ENCODE measurements around the gene RNLS. TPM values are rescaled to one million over a fixed set of nuclear protein-coding genes. Genes with fewer than 3 reads are reported as not detected.

Gene RNLS
- total RNA-seq, 1 experiment from 2014 or later: not detected

DNA sequence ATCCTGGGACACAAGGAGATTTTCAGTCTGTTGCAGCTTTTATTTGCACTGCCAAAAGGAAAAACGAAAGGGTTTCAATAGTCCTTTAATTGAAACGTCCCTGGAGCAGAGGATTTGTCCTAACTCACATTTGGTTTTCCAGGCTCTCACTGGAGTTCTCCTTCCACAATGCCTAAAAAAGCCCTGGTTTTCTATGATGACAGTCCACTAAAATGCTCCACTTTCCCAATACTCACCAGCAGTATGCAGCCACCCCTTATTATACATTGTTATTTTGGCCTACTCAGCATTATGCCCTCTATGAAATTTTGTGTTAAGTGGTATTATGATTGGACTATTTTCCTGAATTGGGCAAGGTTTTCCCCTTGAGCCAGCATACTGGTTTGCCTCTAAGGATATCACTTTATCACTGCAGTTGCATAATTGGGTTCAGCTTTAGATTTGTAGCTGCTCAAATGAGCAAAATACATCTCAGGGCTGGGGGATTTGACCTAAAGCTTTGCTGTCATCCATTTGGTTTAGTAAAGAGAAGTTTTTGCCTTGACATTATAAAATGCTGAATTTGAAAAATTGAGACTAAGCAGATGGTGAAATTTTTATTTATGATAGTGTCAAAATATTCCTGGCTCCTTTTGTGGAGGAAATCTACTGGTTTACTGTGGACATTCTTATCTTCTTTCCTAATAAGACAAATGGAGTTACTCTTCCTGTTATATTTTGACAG, 239.2 kb downstream of the RNLS start (continued):
- TF ChIP-seq POLR2AphosphoS5 (IDR thresholded peaks at IDR 0.05; ENCODE audit: low read depth, low read length) (no peak), EZH2 (IDR thresholded peaks at IDR 0.05) (no peak), EZH2phosphoT487 (IDR thresholded peaks at IDR 0.05; ENCODE audit: borderline replicate concordance) (no peak), CEBPB (IDR thresholded peaks at IDR 0.05; ENCODE audit: low read depth) (no peak), ELF1 (IDR thresholded peaks at IDR 0.05; ENCODE audit: borderline replicate concordance, low read depth) (no peak), ZFX (IDR thresholded peaks at IDR 0.05) (no peak), RAD21 (IDR thresholded peaks at IDR 0.05; ENCODE audit: low read depth) (no peak), SRF (IDR thresholded peaks at IDR 0.05; ENCODE audit: low read depth) (no peak), TCF7L2 (IDR thresholded peaks at IDR 0.05; ENCODE audit: borderline replicate concordance, extremely low read depth, insufficient read depth, insufficient read length) (no peak)

DNA sequence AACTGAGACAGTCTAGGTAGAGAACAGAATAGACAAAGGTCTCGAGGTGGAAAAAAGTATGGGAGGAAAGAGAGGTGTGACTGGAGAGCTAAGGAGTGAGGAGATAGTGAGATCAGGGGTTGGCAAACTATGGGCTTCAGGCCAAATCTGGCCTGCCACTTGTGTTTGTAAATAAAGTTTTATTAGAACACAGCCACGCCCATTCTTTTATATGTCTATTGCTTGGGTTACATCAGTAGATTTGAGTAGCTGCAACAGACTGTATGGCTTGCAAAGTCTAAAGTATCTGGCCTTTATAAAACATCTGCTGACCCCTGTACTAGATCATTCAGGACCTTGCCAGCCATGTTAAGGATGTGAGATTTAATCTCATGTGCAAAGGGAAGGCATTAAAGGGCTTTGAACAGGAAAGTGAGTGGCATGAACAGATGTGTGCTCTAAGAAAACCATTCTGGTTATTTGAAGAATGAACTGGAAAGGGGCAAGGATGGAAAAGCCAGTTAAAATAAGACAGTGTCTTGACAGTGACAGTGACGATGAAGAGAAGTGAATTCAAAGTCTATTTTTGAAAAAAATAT, 240.3 kb downstream of the RNLS start:
- Histone ChIP-seq H3K9ac (ENCODE audit: low read length) (no peak overlapping the region), H4K20me1 (ENCODE audit: insufficient read depth) (no peaks in the 10 kb centered on the region), H2AFZ (ENCODE audit: low read depth, low read length, poor library complexity, severe bottlenecking) (no peak overlapping the region), H3K9me3 (ENCODE audit: control insufficient read depth in 1 of 2, insufficient read depth in 1 of 2, low read depth in 1 of 2, low read length in 2 of 2) (no peaks in the 10 kb centered on the region), H3K36me3 (ENCODE audit: control insufficient read depth in 1 of 2, insufficient read depth in 2 of 2, low read length in 2 of 2) (no peaks in the 10 kb centered on the region), H3K9me2 (ENCODE audit: insufficient read depth) (no peaks in the 10 kb centered on the region), H3K4me2 (ENCODE audit: low read length) (no peak overlapping the region), H3K27ac (ENCODE audit: low read depth, low read length) (no peak overlapping the region), H3K27me3 (ENCODE audit: insufficient read depth, low read length) (no peaks in the 10 kb centered on the region), H3K79me2 (ENCODE audit: insufficient read depth, low read length) (no peaks in the 10 kb centered on the region), H3K4me1 (ENCODE audit: control insufficient read depth in 1 of 2, insufficient read depth in 2 of 2, low read length in 2 of 2) (no peaks in the 10 kb centered on the region), H3K4me3 (replicated peaks in 1 of 2; ENCODE audit: low read depth in 1 of 2, low read length in 2 of 2) (no peak overlapping the region)
- intact Hi-C loops (cut with micrococcal nuclease): no loop called here
- no peak for DNase-seq (ENCODE audit: low read depth, low spot score)
- TF ChIP-seq MAX (IDR thresholded peaks at IDR 0.05) (no peak), CTCF (IDR thresholded peaks at IDR 0.05 in 2 of 3, conservative IDR thresholded peaks at IDR 0.05 in 1 of 3; ENCODE audit: borderline replicate concordance in 1 of 3, insufficient read depth in 1 of 3, low read depth in 2 of 3, low read length in 2 of 3) (no peak), TCF7L2 (IDR thresholded peaks at IDR 0.05; ENCODE audit: borderline replicate concordance, extremely low read depth, insufficient read depth, insufficient read length) (no peak)
- RAD21 ChIA-PET (ENCODE audit: low non-redundant PET in 1 of 2, low total read pairs in 2 of 2, uncharacterized antibody in 2 of 2, unreplicated experiment in 2 of 2): no interaction called here
- POLR2A ChIA-PET: no interaction called here
- no peak for ATAC-seq
- CTCF ChIA-PET: no interaction called here
- no TSS peak for BruUV-seq (replicated peaks)

Measured in HCT116 (cell line).